Panc1 (cell line): ENCODE data around the gene NACA2. TPM values are rescaled to one million over a fixed set of nuclear protein-coding genes. Genes with fewer than 3 reads are reported as not detected.

Experiments
- ATAC-seq: fragments of 200-7000 bp; cut with Tn5 transposase; 2 replicates; pipeline ENCODE4 v1.9.1; 2020; ENCODE audit warnings: mild to moderate bottlenecking, moderate library complexity
- BruUV-seq: library from RNA; stranded (reverse); fragments of 400-500 nt; replicated peaks from 2 replicates; lab custom pipeline; 2021; lab: Mats Ljungman, UMichigan
- CTCF ChIA-PET: fragments of 300-600 bp; sonication (Branson Sonifier 250); formaldehyde crosslinking; loops from one replicate; lab custom pipeline; 2022; ENCODE audit warnings: antibody characterized with exemption; lab: Charles Lee
- POLR2A ChIA-PET: fragments of 300-600 bp; sonication (Branson Sonifier 250); formaldehyde crosslinking; loops from one replicate; lab custom pipeline; 2022; ENCODE audit warnings: antibody characterized with exemption; lab: Charles Lee
- DNase-seq: peaks from one replicate; pipeline ENCODE4 v3.0.0-alpha.2; 2010; ENCODE audit warnings: low read depth, low spot score
- H3K27ac ChIP-seq: 2 replicates; pipeline ENCODE4 v1.5.1; 2011; ENCODE audit warnings: mild to moderate bottlenecking, low read length, inconsistent platforms
- H3K27me3 ChIP-seq: fragments of 200-500 bp; sonication (Bioruptor generic); 2 replicates; pipeline ENCODE4 v1.6.0; 2014; ENCODE audit warnings: low read length, inconsistent platforms; ENCODE audit not compliant: control insufficient read depth, insufficient read depth
- H3K36me3 ChIP-seq: fragments of 200-500 bp; sonication (Bioruptor generic); 2 replicates; pipeline ENCODE4 v1.5.1; 2014; ENCODE audit warnings: inconsistent platforms, mild to moderate bottlenecking, low read length, moderate library complexity; ENCODE audit not compliant: control insufficient read depth, insufficient read depth
- H3K4me1 ChIP-seq: 2 replicates; pipeline ENCODE4 v1.5.1; 2011; ENCODE audit warnings: inconsistent platforms, mild to moderate bottlenecking, low read length, moderate library complexity; ENCODE audit not compliant: control insufficient read depth, insufficient read depth
- H3K4me3 ChIP-seq, 2 experiments: 2 replicates each; pipeline ENCODE4 v1.5.1; 2011 to 2012; ENCODE audit warnings: low read depth in 2 of 2, low read length in 2 of 2, mild to moderate bottlenecking in 2 of 2, inconsistent platforms in 1 of 2, moderate library complexity in 1 of 2
- H3K9me3 ChIP-seq: fragments of 200-500 bp; sonication (Bioruptor generic); 2 replicates; pipeline ENCODE4 v1.5.1; 2014; ENCODE audit warnings: low read depth, mild to moderate bottlenecking, inconsistent platforms, low read length, moderate library complexity; ENCODE audit not compliant: control insufficient read depth, insufficient read depth
- CTCF ChIP-seq: fragments of 450-650 bp; IDR thresholded peaks from 2 replicates; pipeline ENCODE4 v1.5.1; 2017; ENCODE audit warnings: mild to moderate bottlenecking
- POLR2AphosphoS5 ChIP-seq: IDR thresholded peaks from 2 replicates; pipeline ENCODE4 v1.6.1; 2012; ENCODE audit warnings: mild to moderate bottlenecking, low read depth, low read length, moderate library complexity
- SIN3A ChIP-seq: IDR thresholded peaks from 2 replicates; pipeline ENCODE4 v1.6.1; 2012; ENCODE audit warnings: low read depth, mild to moderate bottlenecking, low read length, moderate library complexity, borderline replicate concordance; ENCODE audit not compliant: insufficient read depth
- TCF7L2 ChIP-seq: IDR thresholded peaks from 2 replicates; pipeline ENCODE4 v1.6.1; 2011; ENCODE audit warnings: mild to moderate bottlenecking, low read depth, low read length, inconsistent platforms
- in situ Hi-C: cut with HindIII; loops from 2 replicates; pipeline ENCODE4 v1.10.0; 2016; ENCODE audit warnings: low sequenced_read_pairs, low pct_unique_long_range_greater_than_20kb
- intact Hi-C: fragments of 100-400 bp; cut with micrococcal nuclease; formaldehyde crosslinking; loops from one replicate; pipeline ENCODE4 v1.10.0; 2022; ENCODE audit not compliant: unreplicated experiment
- total RNA-seq: library from RNA; stranded (reverse); gene quantifications from one replicate; pipeline ENCODE4 v1.2.1, GENCODE V29; 2021; ENCODE audit not compliant: unreplicated experiment
- TF ChIP-seq, protein P1 (sequence below), 2 experiments: IDR thresholded peaks; 2 replicates each; pipeline ENCODE4 v1.6.1; 2011 to 2012; ENCODE audit warnings: low read depth in 2 of 2, control low read depth in 1 of 2, low read length in 1 of 2, mild to moderate bottlenecking in 1 of 2, moderate library complexity in 1 of 2; ENCODE audit not compliant: insufficient read depth in 1 of 2

The NACA2 gene
- total RNA-seq, 1 experiment from 2014 or later: not detected

- no peak for TF ChIP-seq SIN3A
- TF ChIP-seq, protein P1, sequence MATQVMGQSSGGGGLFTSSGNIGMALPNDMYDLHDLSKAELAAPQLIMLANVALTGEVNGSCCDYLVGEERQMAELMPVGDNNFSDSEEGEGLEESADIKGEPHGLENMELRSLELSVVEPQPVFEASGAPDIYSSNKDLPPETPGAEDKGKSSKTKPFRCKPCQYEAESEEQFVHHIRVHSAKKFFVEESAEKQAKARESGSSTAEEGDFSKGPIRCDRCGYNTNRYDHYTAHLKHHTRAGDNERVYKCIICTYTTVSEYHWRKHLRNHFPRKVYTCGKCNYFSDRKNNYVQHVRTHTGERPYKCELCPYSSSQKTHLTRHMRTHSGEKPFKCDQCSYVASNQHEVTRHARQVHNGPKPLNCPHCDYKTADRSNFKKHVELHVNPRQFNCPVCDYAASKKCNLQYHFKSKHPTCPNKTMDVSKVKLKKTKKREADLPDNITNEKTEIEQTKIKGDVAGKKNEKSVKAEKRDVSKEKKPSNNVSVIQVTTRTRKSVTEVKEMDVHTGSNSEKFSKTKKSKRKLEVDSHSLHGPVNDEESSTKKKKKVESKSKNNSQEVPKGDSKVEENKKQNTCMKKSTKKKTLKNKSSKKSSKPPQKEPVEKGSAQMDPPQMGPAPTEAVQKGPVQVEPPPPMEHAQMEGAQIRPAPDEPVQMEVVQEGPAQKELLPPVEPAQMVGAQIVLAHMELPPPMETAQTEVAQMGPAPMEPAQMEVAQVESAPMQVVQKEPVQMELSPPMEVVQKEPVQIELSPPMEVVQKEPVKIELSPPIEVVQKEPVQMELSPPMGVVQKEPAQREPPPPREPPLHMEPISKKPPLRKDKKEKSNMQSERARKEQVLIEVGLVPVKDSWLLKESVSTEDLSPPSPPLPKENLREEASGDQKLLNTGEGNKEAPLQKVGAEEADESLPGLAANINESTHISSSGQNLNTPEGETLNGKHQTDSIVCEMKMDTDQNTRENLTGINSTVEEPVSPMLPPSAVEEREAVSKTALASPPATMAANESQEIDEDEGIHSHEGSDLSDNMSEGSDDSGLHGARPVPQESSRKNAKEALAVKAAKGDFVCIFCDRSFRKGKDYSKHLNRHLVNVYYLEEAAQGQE (IDR thresholded peaks at IDR 0.05; ENCODE audit: insufficient read depth in 1 of 2, low read depth in 2 of 2, low read length in 1 of 2): no peak
- no peak for TF ChIP-seq POLR2AphosphoS5
- no peak for TF ChIP-seq TCF7L2
- TF ChIP-seq CTCF: no peak
- in situ Hi-C loops: no loop called here
- no peak for DNase-seq
- BruUV-seq: no TSS peak
- ChIA-PET POLR2A (no interaction called here), CTCF (no interaction called here)
- H3K4me1 ChIP-seq: no peaks in the 10 kb centered on the region
- H3K9me3 ChIP-seq: no peaks in the 10 kb centered on the region
- H3K27ac ChIP-seq: no peak overlapping the region
- H3K36me3 ChIP-seq: no peaks in the 10 kb centered on the region
- H3K27me3 ChIP-seq: peaks cover 17% of the 10 kb centered on the region; the same call in 1 of the 2 replicates
- intact Hi-C loops: no loop called here
- ATAC-seq: no peak
- no peak overlapping the region for H3K4me3 ChIP-seq
Observed at GRCh38 chr17:61591930-61592329, 911 bp upstream of the NACA2 start.

GRCh38 chr17:61589990-61590389 lies 1.0 kb downstream of the NACA2 start:
- POLR2A ChIA-PET: interaction anchor here (0.6 kb wide), 1 partner anchor 460 kb away, joined by 7 read pairs; no protein-coding TSS in a partner anchor
- CTCF ChIA-PET: no interaction called here
- Histone ChIP-seq H3K4me3 (no peak overlapping the region), H3K9me3 (no peaks in the 10 kb centered on the region), H3K36me3 (no peaks in the 10 kb centered on the region), H3K27ac (no peak overlapping the region), H3K27me3 (peaks cover 17% of the 10 kb centered on the region; the same call in 1 of the 2 replicates), H3K4me1 (no peaks in the 10 kb centered on the region)
- in situ Hi-C loops (no loop called here), intact Hi-C loops (no loop called here)
- no peak for DNase-seq
- BruUV-seq: no TSS peak
- no peak for TF ChIP-seq SIN3A
- no peak for TF ChIP-seq CTCF
- TF ChIP-seq POLR2AphosphoS5: no peak
- TF ChIP-seq, protein P1 (IDR thresholded peaks at IDR 0.05; ENCODE audit: insufficient read depth in 1 of 2, low read depth in 2 of 2, low read length in 1 of 2): no peak
- TF ChIP-seq TCF7L2: no peak
- no peak for ATAC-seq
